Measurements from ENCODE around the gene IMPA2. TPM values are rescaled to one million over a fixed set of nuclear protein-coding genes. Genes with fewer than 3 reads are reported as not detected.

Gene IMPA2
- total RNA-seq, 2 experiments from 2014 or later, result 1.7 to 2.5 TPM

GRCh38 chr18:12003894-12004293 is 22.6 kb downstream of the IMPA2 start:
- Histone ChIP-seq H3K4me1 (ENCODE audit: insufficient read depth, low read length) (no peaks in the 10 kb centered on the region), H3K4me3 (ENCODE audit: low read length) (no peak overlapping the region), H3K36me3 (ENCODE audit: insufficient read depth, low read length) (no peaks in the 10 kb centered on the region), H3K9me3 (ENCODE audit: control insufficient read depth in 1 of 2, insufficient read depth in 1 of 2, low read length in 2 of 2) (no peaks in the 10 kb centered on the region), H3K27me3 (ENCODE audit: control insufficient read depth in 1 of 2, insufficient read depth in 2 of 2, low read length in 2 of 2) (no peaks in the 10 kb centered on the region), H3K27ac (ENCODE audit: low read depth in 1 of 2, low read length in 2 of 2) (no peak overlapping the region)
- Mint-ChIP-seq H3K36me3 (ENCODE audit: low read depth) (no peaks in the 10 kb centered on the region), H3K4me1 (ENCODE audit: low read depth) (no peaks in the 10 kb centered on the region), H3K9me3 (no peaks in the 10 kb centered on the region), H3K27ac (no peak overlapping the region), H3K27me3 (no peaks in the 10 kb centered on the region), H3K4me3 (no peak overlapping the region)
- DNase-seq (no peak), ATAC-seq (ENCODE audit: poor library complexity) (no peak)
- intact Hi-C loops (cut with DNase I, micrococcal nuclease), result no loop called here
- ChIA-PET POLR2A (no interaction called here), CTCF (no interaction called here)
- no peak for TF ChIP-seq CTCF (IDR thresholded peaks at IDR 0.05)

- Mint-ChIP-seq H3K36me3 (ENCODE audit: low read depth) (no peaks in the 10 kb centered on the region), H3K9me3 (no peaks in the 10 kb centered on the region), H3K27ac (no peak overlapping the region), H3K4me3 (no peak overlapping the region), H3K4me1 (ENCODE audit: low read depth) (no peaks in the 10 kb centered on the region), H3K27me3 (no peaks in the 10 kb centered on the region)
- CTCF ChIA-PET, result no interaction called here
- no peak for TF ChIP-seq CTCF (IDR thresholded peaks at IDR 0.05)
- Histone ChIP-seq H3K4me3 (ENCODE audit: low read length) (no peak overlapping the region), H3K36me3 (ENCODE audit: insufficient read depth, low read length) (no peaks in the 10 kb centered on the region), H3K27ac (ENCODE audit: low read depth in 1 of 2, low read length in 2 of 2) (no peak overlapping the region), H3K4me1 (ENCODE audit: insufficient read depth, low read length) (no peaks in the 10 kb centered on the region), H3K9me3 (ENCODE audit: control insufficient read depth in 1 of 2, insufficient read depth in 1 of 2, low read length in 2 of 2) (no peaks in the 10 kb centered on the region), H3K27me3 (ENCODE audit: control insufficient read depth in 1 of 2, insufficient read depth in 2 of 2, low read length in 2 of 2) (no peaks in the 10 kb centered on the region)
- intact Hi-C loops (cut with DNase I, micrococcal nuclease), result no loop called here
- ATAC-seq (ENCODE audit: poor library complexity) (no peak), DNase-seq (no peak)
- POLR2A ChIA-PET, result no interaction called here
These were observed 24.5 kb downstream of the IMPA2 start for GRCh38 chr18:12005538-12006487.

- Mint-ChIP-seq H3K9me3 (no peaks in the 10 kb centered on the region), H3K27me3 (no peaks in the 10 kb centered on the region)
- POLR2A ChIA-PET, result no interaction called here
These were observed 25.2 kb downstream of the IMPA2 start for GRCh38 chr18:12006488-12006840.

More at GRCh38 chr18:12006488-12006840, 25.2 kb downstream of the IMPA2 start:
- Mint-ChIP-seq H3K27ac (no peak overlapping the region), H3K36me3 (ENCODE audit: low read depth) (no peaks in the 10 kb centered on the region), H3K4me3 (no peak overlapping the region), H3K4me1 (ENCODE audit: low read depth) (no peaks in the 10 kb centered on the region)
- no peak overlapping the region for H3K27ac ChIP-seq (ENCODE audit: low read depth in 1 of 2, low read length in 2 of 2)
- no peak for TF ChIP-seq CTCF (IDR thresholded peaks at IDR 0.05)
- no peaks in the 10 kb centered on the region for H3K9me3 ChIP-seq (ENCODE audit: control insufficient read depth in 1 of 2, insufficient read depth in 1 of 2, low read length in 2 of 2)
- H3K4me1 ChIP-seq (ENCODE audit: insufficient read depth, low read length), result no peaks in the 10 kb centered on the region
- no peaks in the 10 kb centered on the region for H3K27me3 ChIP-seq (ENCODE audit: control insufficient read depth in 1 of 2, insufficient read depth in 2 of 2, low read length in 2 of 2)
- no peaks in the 10 kb centered on the region for H3K36me3 ChIP-seq (ENCODE audit: insufficient read depth, low read length)
- DNase-seq (no peak), ATAC-seq (ENCODE audit: poor library complexity) (no peak)
- intact Hi-C loops (cut with DNase I, micrococcal nuclease), result no loop called here
- no peak overlapping the region for H3K4me3 ChIP-seq (ENCODE audit: low read length)
- CTCF ChIA-PET, result no interaction called here
